Kasumi-1 (cell line): ENCODE measurements around the gene KIF7.
"Not testable (repeated sequence)": the region's sequence is repeated elsewhere in the genome, so short reads cannot be mapped to it uniquely, and the experiment has no call there.

ENCODE experiments used
- DNase-seq, 2 experiments: peaks; one replicate each; lab custom pipeline; 2025; lab: John Stamatoyannopoulos, UW

The KIF7 gene

DNA sequence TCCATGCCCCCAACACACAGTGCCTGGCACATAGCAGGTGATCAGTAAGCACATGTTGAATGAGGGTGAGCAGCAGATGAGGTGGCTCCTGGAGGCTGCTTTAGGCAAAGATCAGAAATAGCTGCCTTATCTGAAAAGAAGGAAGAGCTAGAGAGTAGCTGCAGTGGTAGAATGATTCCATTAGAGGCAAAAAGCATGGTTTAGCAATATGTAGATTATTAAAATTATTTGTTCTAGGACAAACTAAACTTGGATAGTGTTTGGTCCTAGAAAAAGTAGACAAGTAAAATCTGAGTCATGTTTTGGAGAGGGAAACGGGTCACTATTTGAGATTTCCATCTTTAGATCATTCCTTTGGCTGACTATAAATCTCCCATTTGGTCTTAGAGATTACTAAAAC is 32.1 kb downstream of the KIF7 start:
- DNase-seq = no peak

DNA sequence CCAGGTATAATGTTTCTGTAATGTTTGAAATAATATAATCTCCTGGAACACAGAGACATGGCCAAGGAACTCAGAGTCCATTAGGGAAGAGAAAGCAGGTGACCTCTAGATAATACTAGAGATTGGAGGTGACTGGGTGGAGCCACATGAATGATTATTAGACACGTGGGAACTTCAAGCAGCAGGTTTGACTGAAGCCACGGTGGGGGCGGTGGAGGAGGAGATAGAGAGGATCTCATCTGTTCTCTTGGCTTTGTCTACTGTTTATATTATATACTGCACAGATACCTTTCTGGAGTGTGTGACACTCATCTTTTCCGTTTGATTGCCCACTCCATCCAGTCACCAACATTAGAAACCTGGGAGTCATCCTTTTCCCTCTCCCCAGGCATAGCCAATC is 33.7 kb downstream of the KIF7 start:
- DNase-seq = no peak

DNA sequence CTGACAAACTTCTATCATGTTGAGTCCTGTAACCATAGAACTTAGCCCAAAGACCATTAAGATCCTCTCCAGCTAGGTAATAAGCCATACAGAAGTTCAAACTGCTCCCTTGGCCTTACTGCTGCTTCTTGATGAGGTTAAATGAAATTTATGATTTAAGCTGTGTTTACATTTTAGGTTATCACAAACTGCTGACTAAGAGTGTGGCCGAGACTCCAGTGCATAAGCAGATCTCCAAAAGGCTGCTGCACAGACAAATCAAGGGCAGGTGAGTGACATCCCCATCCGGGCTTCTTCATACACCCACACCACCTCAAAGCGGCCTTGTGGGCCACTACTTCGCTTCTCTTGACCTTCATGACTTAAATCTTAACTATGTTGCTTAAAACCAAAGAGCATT is 39.0 kb downstream of the KIF7 start:
- no peak for DNase-seq

GRCh38 chr15:89615135-89615534 is 40.1 kb downstream of the KIF7 start:
- DNase-seq = no peak

DNA sequence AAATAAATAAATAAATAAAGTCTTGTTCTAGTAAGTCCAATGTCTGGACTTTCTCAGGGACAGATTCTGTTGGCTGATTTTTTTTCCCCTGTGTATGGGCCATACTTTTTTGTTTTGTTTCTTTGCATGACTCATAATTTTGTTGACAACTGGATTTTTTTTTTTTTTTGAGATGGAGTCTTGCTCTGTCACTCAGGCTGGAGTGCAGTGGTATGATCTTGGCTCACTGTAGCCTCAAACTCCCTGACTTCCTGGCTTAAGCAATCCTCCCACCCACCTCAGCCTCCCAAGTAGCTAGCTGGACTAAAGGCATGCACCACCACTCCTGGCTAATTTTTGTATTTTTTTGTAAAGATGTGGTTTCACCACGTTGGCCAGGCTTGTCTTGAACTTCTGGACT is 41.1 kb downstream of the KIF7 start:
- DNase-seq = no peak

- DNase-seq = no peak
Observed at GRCh38 chr15:89613031-89613430, 42.2 kb downstream of the KIF7 start.

- no peak for DNase-seq
Observed at GRCh38 chr15:89611317-89611716, 44.0 kb downstream of the KIF7 start.

GRCh38 chr15:89599021-89599420 is 56.2 kb downstream of the KIF7 start:
- DNase-seq = no peak

DNA sequence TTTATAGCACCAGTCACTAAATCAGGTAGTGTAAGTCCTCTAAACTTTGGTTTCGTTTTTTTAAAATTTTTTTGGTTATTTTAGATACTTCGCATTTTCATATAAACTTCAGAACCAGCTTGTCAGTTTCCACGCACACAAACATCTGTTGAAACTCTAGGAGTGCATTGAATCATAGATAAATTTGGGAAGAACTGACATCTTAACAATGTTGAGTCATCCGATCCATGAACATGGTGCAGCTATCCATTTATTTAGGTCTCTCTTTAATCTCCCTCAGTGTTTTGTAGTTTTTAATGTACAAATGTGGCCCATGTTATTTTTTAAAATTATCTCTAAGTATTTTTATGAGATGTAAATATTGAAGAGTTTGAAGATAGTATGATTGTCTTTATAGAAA is 62.2 kb downstream of the KIF7 start:
- DNase-seq = no peak

GRCh38 chr15:89591834-89592233 is 63.4 kb downstream of the KIF7 start:
- DNase-seq = no peak

DNA sequence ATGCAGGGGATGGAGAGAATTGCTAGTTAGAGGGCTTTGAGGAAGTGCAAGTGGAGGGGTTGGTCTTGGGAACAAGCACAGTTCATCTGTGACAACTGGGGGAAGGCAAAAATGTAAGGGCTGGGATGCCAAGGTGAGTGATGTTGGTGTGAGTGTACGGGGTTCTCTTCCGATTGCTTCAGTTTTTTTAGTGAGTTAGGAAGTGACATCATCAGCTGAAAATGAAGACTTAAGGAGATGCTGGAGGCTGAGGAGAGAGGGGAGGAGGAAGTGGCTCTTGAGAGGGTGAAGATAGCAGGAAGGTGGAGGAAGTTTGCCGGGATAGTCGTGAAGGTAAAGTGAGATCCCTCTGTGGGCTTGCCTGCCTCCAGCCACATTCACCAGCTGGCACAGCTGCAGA is 67.3 kb downstream of the KIF7 start:
- no peak for DNase-seq

- no peak for DNase-seq
Observed at GRCh38 chr15:89586651-89587050, 68.6 kb downstream of the KIF7 start.

GRCh38 chr15:89580747-89581146 is 74.5 kb downstream of the KIF7 start:
- DNase-seq = not testable (repeated sequence)

GRCh38 chr15:89578146-89578545 is 77.1 kb downstream of the KIF7 start:
- DNase-seq = no peak
